ENCODE measurements around the gene ATRX.
"Not testable (repeated sequence)": the region's sequence is repeated elsewhere in the genome, so short reads cannot be mapped to it uniquely, and the experiment has no call there.

The ATRX gene

DNA sequence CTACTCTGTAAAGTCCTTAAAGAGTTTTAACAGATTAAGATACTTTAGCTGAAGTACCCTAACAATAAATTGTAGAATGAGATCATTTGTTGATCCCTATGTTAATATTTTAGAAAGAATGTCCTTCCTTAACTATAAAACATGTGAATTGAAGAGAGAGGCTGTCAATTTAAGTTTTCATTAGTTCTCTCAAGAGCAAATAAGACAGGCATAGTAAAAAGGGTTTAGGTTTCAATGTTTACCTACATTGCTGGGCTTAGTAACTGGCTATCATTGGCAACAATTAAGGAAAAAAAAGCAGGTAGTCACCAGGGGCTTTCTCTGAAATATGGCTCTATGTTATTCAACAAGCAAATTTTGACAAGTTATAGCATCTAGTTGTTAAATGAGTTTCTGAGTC lies 91.5 kb downstream of the ATRX start:
- no peak for TF ChIP-seq SPI1 (IDR thresholded peaks at IDR 0.05; ENCODE audit: low read depth, low read length)
- no peak for TF ChIP-seq PAX5 (IDR thresholded peaks at IDR 0.05; ENCODE audit: insufficient read depth, low read length, severe bottlenecking)
- no peak for TF ChIP-seq TAF1 (IDR thresholded peaks at IDR 0.05; ENCODE audit: low read depth, low read length)
- no peak for TF ChIP-seq POLR2AphosphoS5 (IDR thresholded peaks at IDR 0.05; ENCODE audit: low read depth, low read length)
- no peak for TF ChIP-seq POU2F2 (IDR thresholded peaks at IDR 0.05; ENCODE audit: low read depth, low read length)
- TF ChIP-seq POLR2A (IDR thresholded peaks at IDR 0.05; ENCODE audit: low read depth, low read length) = no peak
- no peak for DNase-seq (ENCODE audit: insufficient read length, low spot score)
- FAIRE-seq = no peak

GRCh38 chrX:77693594-77693993 lies 92.4 kb downstream of the ATRX start:
- no peak for DNase-seq (ENCODE audit: insufficient read length, low spot score)
- FAIRE-seq = peak; percentile 20
- no peak for TF ChIP-seq POU2F2 (IDR thresholded peaks at IDR 0.05; ENCODE audit: low read depth, low read length)
- no peak for TF ChIP-seq POLR2A (IDR thresholded peaks at IDR 0.05; ENCODE audit: low read depth, low read length)
- TF ChIP-seq PAX5 (IDR thresholded peaks at IDR 0.05; ENCODE audit: insufficient read depth, low read length, severe bottlenecking) = no peak
- no peak for TF ChIP-seq TAF1 (IDR thresholded peaks at IDR 0.05; ENCODE audit: low read depth, low read length)
- TF ChIP-seq SPI1 (IDR thresholded peaks at IDR 0.05; ENCODE audit: low read depth, low read length) = no peak
- TF ChIP-seq POLR2AphosphoS5 (IDR thresholded peaks at IDR 0.05; ENCODE audit: low read depth, low read length) = no peak

DNA sequence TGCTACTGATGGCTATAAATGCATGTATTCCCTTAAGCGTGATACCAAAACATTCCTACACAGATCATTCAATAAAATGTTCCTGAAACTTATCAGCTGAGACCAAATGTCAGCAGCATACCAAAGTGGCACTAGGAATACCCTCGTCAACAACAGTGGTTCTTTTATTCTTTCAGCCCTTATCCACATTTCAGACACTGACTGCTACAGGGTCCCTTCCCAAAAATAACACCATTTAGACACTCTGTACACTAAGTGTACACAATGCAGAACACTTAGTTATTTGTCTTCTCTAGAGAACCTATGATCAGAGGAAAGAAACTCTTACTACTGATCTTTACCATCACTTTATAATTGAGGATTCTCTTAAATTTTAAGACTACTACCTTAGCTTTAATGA lies 94.1 kb downstream of the ATRX start:
- TF ChIP-seq POLR2A (IDR thresholded peaks at IDR 0.05; ENCODE audit: low read depth, low read length) = no peak
- FAIRE-seq (no peak), DNase-seq (ENCODE audit: insufficient read length, low spot score) (no peak)

- TF ChIP-seq SPI1 (IDR thresholded peaks at IDR 0.05; ENCODE audit: low read depth, low read length) (no peak), TAF1 (IDR thresholded peaks at IDR 0.05; ENCODE audit: low read depth, low read length) (no peak), PAX5 (IDR thresholded peaks at IDR 0.05; ENCODE audit: insufficient read depth, low read length, severe bottlenecking) (no peak), POLR2AphosphoS5 (IDR thresholded peaks at IDR 0.05; ENCODE audit: low read depth, low read length) (no peak), POLR2A (IDR thresholded peaks at IDR 0.05; ENCODE audit: low read depth, low read length) (no peak), POU2F2 (IDR thresholded peaks at IDR 0.05; ENCODE audit: low read depth, low read length) (no peak)
- FAIRE-seq (no peak), DNase-seq (ENCODE audit: insufficient read length, low spot score) (no peak)
Measured at GRCh38 chrX:77689376-77689775, 96.6 kb downstream of the ATRX start.

DNA sequence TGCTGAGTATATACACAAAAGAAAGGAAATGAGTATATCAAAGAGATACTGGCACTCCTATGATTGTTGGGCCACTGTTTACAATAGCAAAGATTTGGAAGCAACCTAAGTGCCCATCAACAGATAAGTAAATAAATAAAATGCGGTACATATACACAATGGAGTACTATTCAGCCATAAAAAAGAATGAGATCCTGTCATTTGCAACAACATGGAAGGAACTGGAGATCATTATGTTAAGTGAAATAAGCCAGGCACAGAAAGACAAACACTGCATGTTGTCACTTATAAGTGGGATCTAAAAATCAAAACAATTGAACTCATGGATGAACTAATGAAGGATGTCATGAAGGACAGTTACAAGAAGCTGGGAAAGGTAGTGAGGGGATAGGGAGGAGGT lies 100.3 kb downstream of the ATRX start:
- FAIRE-seq; DNase-seq (ENCODE audit: insufficient read length, low spot score): not testable (repeated sequence)

GRCh38 chrX:77679144-77679543 lies 106.9 kb downstream of the ATRX start:
- no peak for DNase-seq (ENCODE audit: insufficient read length, low spot score)
- no peak for FAIRE-seq
- TF ChIP-seq SPI1 (IDR thresholded peaks at IDR 0.05; ENCODE audit: low read depth, low read length) (no peak), POLR2AphosphoS5 (IDR thresholded peaks at IDR 0.05; ENCODE audit: low read depth, low read length) (no peak), POU2F2 (IDR thresholded peaks at IDR 0.05; ENCODE audit: low read depth, low read length) (no peak), PAX5 (IDR thresholded peaks at IDR 0.05; ENCODE audit: insufficient read depth, low read length, severe bottlenecking) (no peak), TAF1 (IDR thresholded peaks at IDR 0.05; ENCODE audit: low read depth, low read length) (no peak), POLR2A (IDR thresholded peaks at IDR 0.05; ENCODE audit: low read depth, low read length) (no peak)

DNA sequence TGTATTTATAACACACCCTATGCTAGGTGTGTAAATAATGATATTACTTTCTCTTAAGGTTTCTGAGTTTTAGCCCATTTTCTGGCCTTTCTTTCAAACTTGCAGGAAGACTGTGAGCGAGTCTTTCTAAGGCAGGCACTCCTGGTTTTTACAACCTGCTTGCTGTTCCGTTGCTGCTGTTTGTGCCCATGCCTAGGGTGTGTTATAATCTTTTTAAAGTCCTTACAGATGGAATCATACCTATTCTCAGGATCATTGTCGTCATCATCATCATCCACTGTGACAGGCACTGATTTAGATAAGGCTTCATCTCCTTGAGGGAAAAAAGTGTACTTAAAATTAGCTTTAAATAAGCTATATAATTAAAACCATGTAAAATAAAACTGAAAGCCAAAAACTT lies 110.0 kb downstream of the ATRX start:
- no peak for FAIRE-seq

DNA sequence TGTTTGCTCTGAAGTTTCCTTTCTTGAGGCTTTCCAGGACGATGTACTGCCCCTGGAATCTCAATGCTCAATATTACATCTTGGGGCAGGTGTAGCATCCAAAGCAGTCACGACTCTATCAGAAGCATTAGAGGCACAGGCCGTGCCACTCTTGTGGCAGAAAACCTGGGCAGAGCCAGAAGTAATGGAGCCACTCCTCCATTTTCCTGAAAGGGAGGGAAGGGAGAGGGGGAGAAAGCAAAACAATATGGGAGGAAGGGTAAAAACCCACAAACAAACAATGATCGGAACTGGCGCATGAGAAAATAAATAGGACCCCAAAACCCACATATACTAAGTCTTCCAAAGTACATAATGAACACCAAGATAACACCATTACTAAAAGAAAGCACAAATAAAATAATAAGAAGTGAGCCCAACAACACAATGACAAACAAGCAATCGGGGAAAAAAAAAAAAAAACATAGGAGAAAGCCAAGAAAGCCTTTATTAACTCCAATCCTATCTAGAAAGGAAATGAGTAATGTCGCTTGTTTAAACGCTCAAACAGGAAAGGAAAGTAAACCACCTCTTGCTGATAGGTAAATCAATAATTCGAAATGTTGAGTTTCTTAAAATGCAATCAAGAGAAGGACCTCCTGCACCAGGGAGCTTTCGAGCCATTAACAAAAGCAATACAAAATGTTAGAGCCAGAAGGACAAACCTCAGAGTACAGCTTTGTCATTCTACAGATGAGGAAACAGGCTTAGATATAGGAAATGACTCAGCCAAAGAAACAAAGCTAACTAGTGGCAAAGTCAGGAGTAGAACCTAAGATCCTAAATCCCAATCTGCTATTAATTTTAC lies 117.4 kb downstream of the ATRX start:
- DNase-seq (ENCODE audit: insufficient read length, low spot score) (no peak), FAIRE-seq (no peak)
- TF ChIP-seq POLR2A (IDR thresholded peaks at IDR 0.05; ENCODE audit: low read depth, low read length) = no peak
- TF ChIP-seq PAX5 (IDR thresholded peaks at IDR 0.05; ENCODE audit: insufficient read depth, low read length, severe bottlenecking) = no peak
- TF ChIP-seq POLR2AphosphoS5 (IDR thresholded peaks at IDR 0.05; ENCODE audit: low read depth, low read length) = no peak
- TF ChIP-seq POU2F2 (IDR thresholded peaks at IDR 0.05; ENCODE audit: low read depth, low read length) = no peak
- TF ChIP-seq SPI1 (IDR thresholded peaks at IDR 0.05; ENCODE audit: low read depth, low read length) = no peak
- TF ChIP-seq TAF1 (IDR thresholded peaks at IDR 0.05; ENCODE audit: low read depth, low read length) = no peak

More for the DNA sequence above, 110.0 kb downstream of the ATRX start:
- TF ChIP-seq POLR2AphosphoS5 (IDR thresholded peaks at IDR 0.05; ENCODE audit: low read depth, low read length) = no peak
- DNase-seq (ENCODE audit: insufficient read length, low spot score) = no peak

GRCh38 chrX:77658886-77659285 lies 127.1 kb downstream of the ATRX start:
- no peak for FAIRE-seq
- DNase-seq (ENCODE audit: insufficient read length, low spot score) = no peak
- no peak for TF ChIP-seq PAX5 (IDR thresholded peaks at IDR 0.05; ENCODE audit: insufficient read depth, low read length, severe bottlenecking)
- no peak for TF ChIP-seq POLR2A (IDR thresholded peaks at IDR 0.05; ENCODE audit: low read depth, low read length)
- no peak for TF ChIP-seq SPI1 (IDR thresholded peaks at IDR 0.05; ENCODE audit: low read depth, low read length)
- TF ChIP-seq TAF1 (IDR thresholded peaks at IDR 0.05; ENCODE audit: low read depth, low read length) = no peak
- TF ChIP-seq POLR2AphosphoS5 (IDR thresholded peaks at IDR 0.05; ENCODE audit: low read depth, low read length) = no peak
- TF ChIP-seq POU2F2 (IDR thresholded peaks at IDR 0.05; ENCODE audit: low read depth, low read length) = no peak

DNA sequence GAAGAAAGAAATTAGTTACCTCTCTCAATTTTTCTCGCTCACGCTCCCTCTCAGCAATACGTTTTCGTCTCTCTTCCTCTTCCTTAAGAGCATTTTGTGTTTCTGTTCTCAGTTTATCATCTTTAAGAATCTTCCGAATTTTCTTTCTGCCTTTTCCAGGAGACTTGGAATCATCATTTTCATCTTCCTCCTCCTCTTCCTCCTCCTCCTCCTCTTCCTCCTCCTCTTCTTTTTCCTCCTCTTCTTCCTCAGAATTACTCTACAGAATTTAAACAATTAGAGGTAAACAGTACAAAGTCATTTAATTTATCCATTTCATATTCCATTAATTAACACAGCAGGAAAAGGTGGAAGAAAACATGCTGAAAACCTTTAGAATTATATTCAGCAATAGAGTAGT lies 133.9 kb downstream of the ATRX start:
- TF ChIP-seq POLR2AphosphoS5 (IDR thresholded peaks at IDR 0.05; ENCODE audit: low read depth, low read length) = no peak
- no peak for TF ChIP-seq SPI1 (IDR thresholded peaks at IDR 0.05; ENCODE audit: low read depth, low read length)
- TF ChIP-seq POU2F2 (IDR thresholded peaks at IDR 0.05; ENCODE audit: low read depth, low read length) = no peak
- TF ChIP-seq POLR2A (IDR thresholded peaks at IDR 0.05; ENCODE audit: low read depth, low read length) = no peak
- TF ChIP-seq PAX5 (IDR thresholded peaks at IDR 0.05; ENCODE audit: insufficient read depth, low read length, severe bottlenecking) = no peak
- TF ChIP-seq TAF1 (IDR thresholded peaks at IDR 0.05; ENCODE audit: low read depth, low read length) = no peak
- no peak for FAIRE-seq
- DNase-seq (ENCODE audit: insufficient read length, low spot score) = no peak
